ENCODE results near the gene HMGB1.

The HMGB1 gene

DNA sequence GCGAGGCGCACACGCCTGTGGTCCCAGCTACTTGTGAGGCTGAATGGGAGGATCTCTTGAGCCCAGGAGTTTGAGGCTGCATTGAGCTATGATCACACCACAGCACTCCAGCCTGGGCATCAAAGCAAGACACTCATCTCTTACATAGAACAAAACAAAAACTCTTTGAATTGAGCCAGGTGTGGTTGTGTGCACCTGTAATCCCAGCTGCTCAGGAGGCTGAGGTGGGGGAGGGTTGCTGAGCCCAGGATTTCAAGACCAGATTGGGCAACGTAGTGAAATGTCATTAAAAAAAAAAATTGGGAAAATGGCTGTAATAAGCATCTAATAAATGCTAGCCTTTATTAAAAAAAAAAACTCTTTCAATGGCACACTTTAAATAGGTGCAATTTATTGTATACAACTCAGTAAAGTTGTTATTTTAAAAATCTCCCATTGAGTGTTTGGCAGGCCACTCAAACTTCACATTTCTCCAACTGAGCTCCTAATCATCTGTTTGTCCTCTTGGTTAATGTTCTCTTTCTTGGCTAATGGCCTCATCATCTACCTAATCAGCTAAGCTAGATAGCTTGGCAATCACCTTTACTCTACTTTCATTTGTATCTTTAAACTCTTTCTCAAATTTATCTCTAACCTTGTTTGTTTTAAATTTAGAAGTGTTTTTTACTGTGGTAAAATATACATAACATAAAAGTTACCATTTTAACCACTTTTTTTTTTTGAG, 28.1 kb upstream of the HMGB1 start:
- Histone ChIP-seq H3K36me3 (ENCODE audit: insufficient read depth, low read length) (no peaks in the 10 kb centered on the region), H4K20me1 (ENCODE audit: insufficient read depth, low read length) (no peaks in the 10 kb centered on the region), H3K27ac (ENCODE audit: low read length) (no peak overlapping the region), H3K4me3 (ENCODE audit: low read depth in 1 of 2, low read length in 2 of 2) (no peak overlapping the region), H3K27me3 (ENCODE audit: insufficient read depth, low read length, poor library complexity) (no peaks in the 10 kb centered on the region), H3K4me2 (ENCODE audit: insufficient read depth, low read length) (no peak overlapping the region), H3K4me1 (ENCODE audit: insufficient read depth, low read length) (no peaks in the 10 kb centered on the region), H3K9ac (ENCODE audit: low read depth, low read length) (no peak overlapping the region), H3K9me3 (ENCODE audit: insufficient read depth, low read length, severe bottlenecking) (no peaks in the 10 kb centered on the region), H2AFZ (ENCODE audit: low read depth, low read length) (no peak overlapping the region), H3K79me2 (ENCODE audit: insufficient read depth, low read length) (no peaks in the 10 kb centered on the region)
- 0 out of 3 replicates have a peak, but pooled peaks have one; percentile 29 for ATAC-seq (ENCODE audit: insufficient read depth, low read depth)
- no peak for DNase-seq
- TF ChIP-seq EZH2 (IDR thresholded peaks at IDR 0.05; ENCODE audit: borderline replicate concordance, low read depth, low read length, severe bottlenecking) (no peak), CTCF (IDR thresholded peaks at IDR 0.05; ENCODE audit: borderline replicate concordance, extremely low read depth, low read length, poor library complexity, severe bottlenecking) (no peak)

GRCh38 chr13:30487075-30487470, 21.3 kb upstream of the HMGB1 start:
- Histone ChIP-seq H3K79me2 (ENCODE audit: insufficient read depth, low read length) (no peaks in the 10 kb centered on the region), H3K27ac (ENCODE audit: low read length) (no peak overlapping the region), H3K36me3 (ENCODE audit: insufficient read depth, low read length) (no peaks in the 10 kb centered on the region), H3K4me1 (ENCODE audit: insufficient read depth, low read length) (no peaks in the 10 kb centered on the region), H3K9ac (ENCODE audit: low read depth, low read length) (no peak overlapping the region), H3K9me3 (ENCODE audit: insufficient read depth, low read length, severe bottlenecking) (no peaks in the 10 kb centered on the region), H3K4me3 (ENCODE audit: low read depth in 1 of 2, low read length in 2 of 2) (no peak overlapping the region), H3K4me2 (ENCODE audit: insufficient read depth, low read length) (no peak overlapping the region), H4K20me1 (ENCODE audit: insufficient read depth, low read length) (no peaks in the 10 kb centered on the region), H2AFZ (ENCODE audit: low read depth, low read length) (no peak overlapping the region), H3K27me3 (ENCODE audit: insufficient read depth, low read length, poor library complexity) (no peaks in the 10 kb centered on the region)
- TF ChIP-seq CTCF (IDR thresholded peaks at IDR 0.05; ENCODE audit: borderline replicate concordance, extremely low read depth, low read length, poor library complexity, severe bottlenecking), result no peak
- no peak for TF ChIP-seq EZH2 (IDR thresholded peaks at IDR 0.05; ENCODE audit: borderline replicate concordance, low read depth, low read length, severe bottlenecking)
- no peak for ATAC-seq (ENCODE audit: insufficient read depth, low read depth)
- DNase-seq, result no peak

DNA sequence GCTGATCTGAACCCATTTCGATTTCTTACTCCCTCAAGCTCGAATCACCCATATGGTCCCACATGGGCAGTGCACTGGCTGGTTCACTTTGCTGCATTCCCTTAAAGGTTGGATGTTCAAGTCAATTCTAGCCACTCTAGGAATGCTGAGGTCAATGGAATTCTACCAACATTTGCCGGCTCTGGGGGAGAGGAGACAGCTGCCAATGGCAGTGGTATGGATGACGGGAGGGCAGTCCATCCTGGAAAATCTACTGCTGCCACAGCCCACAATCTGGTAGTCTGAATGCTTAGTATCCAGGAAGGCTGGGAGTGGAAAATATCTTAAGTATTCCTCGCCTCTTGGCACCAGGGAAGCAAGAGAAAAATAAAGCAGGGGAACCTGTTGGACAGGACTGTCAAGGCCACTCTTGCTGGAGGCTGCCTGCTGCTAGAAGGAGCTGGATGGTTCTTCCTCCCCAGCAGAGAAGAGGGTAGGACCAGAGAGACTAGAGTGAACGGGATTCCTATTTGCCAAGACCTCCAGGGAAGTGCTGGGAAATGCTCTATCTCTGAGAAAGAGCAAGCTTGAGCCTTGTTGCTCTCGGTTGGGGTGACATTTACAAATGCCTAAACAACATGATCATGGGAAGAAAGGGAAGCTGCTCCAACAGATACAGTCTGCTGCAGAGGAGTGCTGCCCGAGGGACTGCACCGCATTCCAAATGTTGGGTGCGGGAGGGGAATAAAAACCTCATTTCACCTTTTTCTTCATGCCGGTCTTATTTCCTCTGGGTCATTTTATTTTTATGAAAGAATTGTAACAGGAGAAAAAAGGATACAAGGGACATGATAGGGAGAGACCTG, 20.7 kb upstream of the HMGB1 start:
- Histone ChIP-seq H3K27ac (ENCODE audit: low read length) (no peak overlapping the region), H4K20me1 (ENCODE audit: insufficient read depth, low read length) (no peaks in the 10 kb centered on the region), H3K4me2 (ENCODE audit: insufficient read depth, low read length) (no peak overlapping the region), H3K4me1 (ENCODE audit: insufficient read depth, low read length) (no peaks in the 10 kb centered on the region), H2AFZ (ENCODE audit: low read depth, low read length) (no peak overlapping the region), H3K9ac (ENCODE audit: low read depth, low read length) (no peak overlapping the region), H3K79me2 (ENCODE audit: insufficient read depth, low read length) (no peaks in the 10 kb centered on the region), H3K27me3 (ENCODE audit: insufficient read depth, low read length, poor library complexity) (no peaks in the 10 kb centered on the region), H3K36me3 (ENCODE audit: insufficient read depth, low read length) (no peaks in the 10 kb centered on the region), H3K4me3 (ENCODE audit: low read depth in 1 of 2, low read length in 2 of 2) (no peak overlapping the region), H3K9me3 (ENCODE audit: insufficient read depth, low read length, severe bottlenecking) (no peaks in the 10 kb centered on the region)
- TF ChIP-seq EZH2 (IDR thresholded peaks at IDR 0.05; ENCODE audit: borderline replicate concordance, low read depth, low read length, severe bottlenecking) (no peak), CTCF (IDR thresholded peaks at IDR 0.05; ENCODE audit: borderline replicate concordance, extremely low read depth, low read length, poor library complexity, severe bottlenecking) (no peak)
- DNase-seq, result no peak
- no peak for ATAC-seq (ENCODE audit: insufficient read depth, low read depth)
